Central memory CD8-positive, alpha-beta T cell (primary cell): ENCODE results near the gene VWA5B2.
A peak's percentile ranks its signal among the peaks of the same experiment; 100 is the strongest.

Source experiments
- ATAC-seq: fragments of 150-1000 bp; cut with Tn5 transposase; replicated peaks from 2 replicates; pipeline ENCODE4 v1.10.0; 2022; ENCODE audit warnings: mild to moderate bottlenecking, moderate FRiP score, moderate number of reproducible peaks; ENCODE audit not compliant: poor library complexity, severe bottlenecking; ENCODE audit errors: extremely low read depth
- DNase-seq, 2 donors: peaks; one replicate each; pipeline ENCODE4 v3.0.0; 2021; ENCODE audit warnings: low spot score in 2 of 2
- H3K27ac Mint-ChIP-seq: one replicate; pipeline ENCODE4 v1.8.0; 2022; ENCODE audit warnings: low read depth, mild to moderate bottlenecking, moderate library complexity, mixed read lengths
- H3K27me3 Mint-ChIP-seq: one replicate; pipeline ENCODE4 v1.8.0; 2022; ENCODE audit warnings: mixed read lengths
- H3K36me3 Mint-ChIP-seq: one replicate; pipeline ENCODE4 v1.8.0; 2022; ENCODE audit warnings: mild to moderate bottlenecking, moderate library complexity, mixed read lengths; ENCODE audit not compliant: insufficient read depth
- H3K4me1 Mint-ChIP-seq: one replicate; pipeline ENCODE4 v1.8.0; 2022; ENCODE audit warnings: mixed read lengths
- H3K4me3 Mint-ChIP-seq: one replicate; pipeline ENCODE4 v1.8.0; 2022; ENCODE audit warnings: mild to moderate bottlenecking, moderate library complexity, mixed read lengths
- H3K9me3 Mint-ChIP-seq: one replicate; pipeline ENCODE4 v1.8.0; 2022; ENCODE audit warnings: mixed read lengths

The VWA5B2 gene

DNA sequence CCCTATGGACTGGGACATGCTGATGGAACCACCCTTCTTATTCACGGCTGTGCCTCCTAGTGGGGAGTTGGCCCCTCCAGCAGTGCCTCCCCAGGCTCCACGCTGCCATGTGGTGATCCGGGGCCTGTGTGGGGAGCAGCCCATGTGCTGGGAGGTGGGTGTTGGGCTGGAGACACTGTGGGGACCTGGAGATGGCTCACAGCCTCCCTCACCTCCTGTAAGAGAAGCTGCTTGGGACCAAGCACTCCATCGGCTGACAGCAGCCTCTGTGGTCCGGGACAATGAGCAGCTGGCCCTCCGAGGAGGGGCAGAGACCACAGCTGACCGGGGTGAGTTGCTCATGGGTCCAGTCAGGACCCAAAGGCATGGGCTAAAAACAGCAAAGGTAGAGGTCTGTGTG, 10.3 kb downstream of the VWA5B2 start:
- H3K9me3 Mint-ChIP-seq = no peaks in the 10 kb centered on the region
- no peak overlapping the region for H3K4me3 Mint-ChIP-seq
- DNase-seq (no peak), ATAC-seq (no peak)
- peaks cover 9% of the 10 kb centered on the region for H3K36me3 Mint-ChIP-seq
- no peaks in the 10 kb centered on the region for H3K4me1 Mint-ChIP-seq
- H3K27me3 Mint-ChIP-seq = no peaks in the 10 kb centered on the region
- H3K27ac Mint-ChIP-seq = no peak overlapping the region

DNA sequence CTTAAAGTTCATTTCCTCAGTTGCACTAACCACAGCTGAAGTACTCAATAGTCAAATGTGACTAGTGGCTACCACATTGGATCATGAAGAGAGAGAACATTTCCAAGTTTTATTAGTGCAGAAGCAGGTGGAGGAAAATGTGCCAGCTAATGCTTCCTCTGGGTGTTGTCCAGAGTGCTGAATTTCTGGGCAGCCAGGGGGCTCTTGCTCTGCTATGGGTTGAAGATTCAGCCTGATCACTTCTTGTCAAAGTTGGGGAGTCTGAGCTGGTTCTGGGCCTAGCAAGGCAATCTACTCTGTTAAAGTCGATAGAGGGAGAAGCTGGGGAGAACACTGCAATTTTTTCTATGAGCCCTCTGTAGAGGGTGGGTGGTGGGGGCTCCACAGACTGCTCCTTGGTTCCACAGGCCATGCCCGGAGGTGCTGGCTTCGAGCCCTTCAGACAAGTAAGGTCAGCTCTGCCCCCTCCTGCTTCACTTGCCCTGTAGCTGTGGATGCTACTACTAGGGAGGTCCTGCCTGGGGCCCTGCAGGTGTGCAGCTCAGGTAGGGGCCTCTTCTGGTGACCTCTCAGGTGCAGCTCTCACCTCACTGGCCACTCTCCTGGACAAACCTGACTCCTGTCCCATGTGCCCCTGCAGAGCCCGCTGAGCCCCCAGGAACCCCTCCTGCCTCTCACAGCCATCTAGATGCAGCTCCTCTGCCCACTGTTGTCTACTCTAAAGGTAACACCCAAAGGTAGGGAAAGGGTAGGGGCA, 11.2 kb downstream of the VWA5B2 start:
- no peaks in the 10 kb centered on the region for H3K27me3 Mint-ChIP-seq
- no peak overlapping the region for H3K4me3 Mint-ChIP-seq
- no peaks in the 10 kb centered on the region for H3K4me1 Mint-ChIP-seq
- DNase-seq = no peak
- no peaks in the 10 kb centered on the region for H3K9me3 Mint-ChIP-seq
- no peak for ATAC-seq
- H3K36me3 Mint-ChIP-seq = peaks cover 13% of the 10 kb centered on the region
- H3K27ac Mint-ChIP-seq = no peak overlapping the region

DNA sequence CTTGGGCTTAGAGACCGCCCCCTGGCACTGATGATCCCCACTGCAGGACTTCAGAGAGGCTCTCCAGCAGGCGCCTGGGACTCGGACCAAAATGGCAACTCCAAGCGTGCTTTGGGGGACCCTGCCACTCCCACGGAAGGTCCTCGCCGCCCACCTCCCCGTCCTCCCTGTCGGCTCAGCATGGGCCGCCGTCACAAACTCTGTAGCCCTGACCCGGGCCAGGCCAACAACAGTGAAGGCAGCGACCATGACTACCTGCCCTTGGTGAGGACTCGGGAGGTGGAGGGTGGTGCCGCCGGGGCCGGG, 11.7 kb downstream of the VWA5B2 start:
- no peaks in the 10 kb centered on the region for H3K9me3 Mint-ChIP-seq
- peaks cover 4% of the 10 kb centered on the region for H3K4me1 Mint-ChIP-seq
- H3K36me3 Mint-ChIP-seq = peaks cover 17% of the 10 kb centered on the region
- ATAC-seq (no peak), DNase-seq (no peak)
- no peak overlapping the region for H3K4me3 Mint-ChIP-seq
- H3K27ac Mint-ChIP-seq = no peak overlapping the region
- H3K27me3 Mint-ChIP-seq = no peaks in the 10 kb centered on the region

DNA sequence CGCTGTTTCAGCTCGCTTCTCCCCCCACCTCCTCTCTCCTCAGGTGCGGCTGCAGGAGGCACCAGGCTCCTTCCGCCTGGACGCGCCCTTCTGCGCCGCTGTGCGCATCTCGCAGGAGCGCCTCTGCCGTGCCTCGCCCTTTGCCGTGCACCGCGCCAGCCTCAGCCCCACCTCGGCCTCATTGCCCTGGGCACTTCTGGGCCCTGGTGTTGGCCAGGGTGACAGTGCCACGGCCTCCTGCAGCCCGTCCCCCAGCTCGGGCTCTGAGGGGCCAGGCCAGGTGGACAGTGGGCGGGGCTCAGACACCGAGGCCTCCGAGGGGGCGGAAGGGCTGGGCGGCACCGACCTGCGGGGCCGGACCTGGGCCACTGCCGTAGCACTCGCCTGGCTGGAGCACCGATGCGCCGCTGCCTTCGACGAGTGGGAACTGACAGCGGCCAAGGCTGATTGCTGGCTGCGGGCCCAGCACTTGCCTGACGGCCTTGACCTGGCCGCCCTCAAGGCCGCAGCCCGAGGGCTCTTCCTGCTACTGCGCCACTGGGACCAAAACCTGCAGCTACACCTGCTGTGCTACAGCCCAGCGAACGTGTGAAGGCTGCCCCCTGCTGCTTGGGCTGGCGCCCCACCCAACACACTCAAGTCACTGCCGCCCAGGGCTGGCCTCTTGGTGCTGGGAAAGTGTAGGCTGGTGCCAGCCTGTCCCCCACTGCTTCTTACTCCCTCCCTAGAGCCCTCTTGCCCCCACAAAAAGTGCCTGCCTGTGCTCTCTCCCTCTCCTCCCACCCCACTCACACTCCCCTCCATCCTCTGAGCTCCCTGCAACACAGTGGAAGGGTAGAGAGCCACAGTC, 12.3 kb downstream of the VWA5B2 start:
- H3K27me3 Mint-ChIP-seq = no peaks in the 10 kb centered on the region
- peaks cover 18% of the 10 kb centered on the region for H3K36me3 Mint-ChIP-seq
- peaks cover 9% of the 10 kb centered on the region for H3K4me1 Mint-ChIP-seq
- H3K9me3 Mint-ChIP-seq = no peaks in the 10 kb centered on the region
- no peak overlapping the region for H3K4me3 Mint-ChIP-seq
- H3K27ac Mint-ChIP-seq = no peak overlapping the region
- DNase-seq (no peak), ATAC-seq (no peak)

DNA sequence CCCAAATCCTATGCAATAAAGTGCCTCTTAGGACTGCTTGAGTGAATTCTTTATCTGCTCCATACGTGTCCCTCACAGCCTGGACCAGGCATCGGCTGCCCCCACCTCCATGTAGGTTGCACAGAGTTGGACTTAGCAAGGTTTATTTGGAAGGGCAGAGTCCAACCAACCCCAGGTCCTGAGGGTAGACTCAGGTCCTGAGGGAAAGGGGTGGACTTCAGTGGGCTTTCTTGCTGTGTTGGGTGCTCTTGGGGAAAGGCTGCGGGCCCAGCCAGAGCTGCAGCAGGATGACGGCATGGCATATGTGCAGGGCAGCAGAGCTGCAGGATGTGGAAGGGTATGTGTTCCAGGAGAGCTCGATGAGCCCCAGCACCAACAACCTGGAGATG, 12.9 kb downstream of the VWA5B2 start:
- ATAC-seq (no peak), DNase-seq (no peak)
- H3K4me1 Mint-ChIP-seq = peaks cover 9% of the 10 kb centered on the region
- H3K27me3 Mint-ChIP-seq = no peaks in the 10 kb centered on the region
- H3K27ac Mint-ChIP-seq = no peak overlapping the region
- H3K36me3 Mint-ChIP-seq = peaks cover 18% of the 10 kb centered on the region
- no peaks in the 10 kb centered on the region for H3K9me3 Mint-ChIP-seq
- no peak overlapping the region for H3K4me3 Mint-ChIP-seq

DNA sequence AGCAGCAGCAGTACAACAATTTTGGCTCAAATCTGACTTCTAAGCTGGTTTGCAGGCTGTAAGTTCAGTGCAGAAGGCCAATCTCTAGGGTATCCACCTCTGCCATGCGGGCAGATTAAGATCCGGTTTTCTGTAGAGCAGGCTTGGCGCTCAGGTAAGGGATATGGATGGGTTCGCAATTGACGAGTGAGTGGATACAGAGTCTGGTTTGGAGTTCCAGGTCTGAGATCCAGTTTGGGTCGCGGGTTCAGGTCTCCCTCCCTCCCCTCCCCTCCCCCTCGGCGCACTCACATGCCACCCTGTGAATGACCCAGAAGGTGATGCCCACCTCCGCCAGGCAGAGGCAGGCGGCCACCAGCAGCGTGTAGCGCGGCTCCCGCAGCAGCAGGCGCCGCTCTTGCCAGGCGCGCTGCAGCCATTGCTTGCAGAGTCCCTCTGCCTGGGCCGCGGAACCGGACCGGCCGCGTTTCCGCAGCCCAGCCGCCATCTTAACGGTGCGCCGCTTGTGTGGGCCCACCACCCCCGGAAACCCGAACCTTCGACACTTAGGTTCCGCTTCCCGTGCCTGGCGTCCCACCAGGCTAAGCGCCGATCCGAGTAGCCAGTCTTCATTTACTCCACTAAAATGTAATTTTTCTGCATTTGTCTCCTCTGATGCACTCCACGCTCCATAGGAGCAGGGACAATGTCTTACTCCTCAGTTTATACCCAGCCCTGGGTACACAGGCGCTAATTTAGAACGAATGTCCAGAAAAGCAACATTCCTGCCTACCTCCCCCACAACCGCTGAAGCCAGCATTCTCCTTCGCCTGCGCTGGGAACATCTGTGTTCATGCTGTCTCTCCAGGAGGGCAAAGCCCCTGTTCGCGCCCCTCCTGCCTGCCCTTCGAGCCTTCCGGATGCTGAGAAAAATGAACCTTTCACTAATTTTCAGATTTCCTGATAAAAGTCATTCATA, 19.3 kb downstream of the VWA5B2 start, which contains the start of gene ALG3:
Gene ALG3, minus strand, starts transcription at position 509 of the 958 bp plus-strand sequence. Its CDS starts 22 bp downstream, at position 487.
- ATAC-seq (peak; percentile 54), DNase-seq (peak; percentile 79 to 82)
- H3K4me3 Mint-ChIP-seq = peak within 1 kb of the TSS; percentile 96
- H3K4me1 Mint-ChIP-seq = peaks cover 22% of the 10 kb centered on the region
- H3K36me3 Mint-ChIP-seq = peaks cover 22% of the 10 kb centered on the region
- no peaks in the 10 kb centered on the region for H3K9me3 Mint-ChIP-seq
- H3K27ac Mint-ChIP-seq = peak within 1 kb of the TSS; percentile 96
- no peaks in the 10 kb centered on the region for H3K27me3 Mint-ChIP-seq

DNA sequence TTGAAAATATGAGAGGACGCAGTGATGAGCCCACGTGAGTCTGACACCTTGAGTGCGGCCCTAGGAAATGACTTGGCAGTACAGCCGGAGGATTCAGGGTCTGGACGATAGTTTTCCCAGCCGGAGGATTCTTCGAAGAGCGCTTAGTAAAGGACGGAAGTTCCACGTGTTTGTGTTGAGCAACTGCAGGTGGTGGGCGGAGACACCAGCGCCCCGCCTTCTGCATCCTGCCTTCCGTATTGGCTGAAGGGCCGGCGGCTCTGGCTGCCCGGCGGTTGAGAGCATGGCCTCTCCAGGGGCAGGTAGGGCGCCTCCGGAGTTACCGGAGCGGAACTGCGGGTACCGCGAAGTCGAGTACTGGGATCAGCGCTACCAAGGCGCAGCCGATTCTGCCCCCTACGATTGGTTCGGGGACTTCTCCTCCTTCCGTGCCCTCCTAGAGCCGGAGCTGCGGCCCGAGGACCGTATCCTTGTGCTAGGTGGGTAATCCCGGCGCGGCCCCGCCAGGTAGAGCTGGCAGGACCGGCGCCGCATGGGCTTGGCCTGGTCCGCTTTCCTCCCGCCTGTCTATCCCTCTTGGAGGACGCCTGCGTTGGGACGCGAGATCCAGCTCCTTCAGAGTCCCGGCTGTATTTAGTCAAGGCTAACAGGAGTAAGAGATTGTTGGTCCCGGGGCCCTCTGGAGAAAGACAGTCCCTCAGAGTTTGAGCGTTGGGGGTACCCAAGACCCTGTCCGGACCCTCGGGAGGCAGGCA, 20.2 kb downstream of the VWA5B2 start, which contains the start of gene EEF1AKMT4:
Gene EEF1AKMT4, plus strand, starts transcription at position 261 of the 755 bp plus-strand sequence. Its CDS starts 23 bp downstream, at position 284.
- peak within 1 kb of the TSS; percentile 96 for H3K4me3 Mint-ChIP-seq

DNA sequence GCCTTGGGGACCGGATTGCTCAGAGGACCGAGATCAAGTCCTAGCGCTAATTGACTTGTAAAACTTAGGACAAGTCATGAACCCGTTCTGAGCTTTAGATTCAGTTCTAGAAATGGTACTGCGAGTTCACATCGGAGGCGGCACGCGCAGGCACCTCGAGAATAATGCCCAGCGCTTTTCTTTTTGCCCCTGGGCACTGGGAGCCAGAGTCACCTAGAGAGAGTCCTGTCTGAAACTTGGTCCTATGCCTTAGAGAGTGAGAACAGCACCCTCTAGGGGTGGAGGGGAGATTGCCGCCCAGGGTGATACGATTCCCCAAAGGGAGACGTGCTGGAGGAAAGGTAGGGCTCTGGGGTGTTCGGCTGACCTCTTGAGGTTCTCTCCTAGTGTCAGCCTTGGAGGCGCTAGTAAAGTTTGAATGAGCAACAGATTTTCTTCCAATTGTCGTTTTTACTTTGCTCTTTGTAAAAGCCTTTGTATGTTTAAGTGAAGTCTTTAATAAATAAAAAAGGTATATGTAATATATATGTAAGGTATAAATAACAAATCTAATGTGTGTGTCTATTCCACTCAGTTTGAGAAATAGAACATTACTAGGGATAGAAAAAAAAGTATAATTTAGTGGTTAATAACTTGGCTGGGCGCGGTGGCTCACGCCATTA, 20.9 kb downstream of the VWA5B2 start:
- peak; percentile 82 to 88 for DNase-seq
- no peaks in the 10 kb centered on the region for H3K9me3 Mint-ChIP-seq
- H3K4me3 Mint-ChIP-seq = peak overlapping the region; percentile 96
- H3K27ac Mint-ChIP-seq = peak overlapping the region; percentile 96
- peak; percentile 73 for ATAC-seq
- no peaks in the 10 kb centered on the region for H3K27me3 Mint-ChIP-seq
- H3K36me3 Mint-ChIP-seq = peaks cover 15% of the 10 kb centered on the region
- H3K4me1 Mint-ChIP-seq = peaks cover 22% of the 10 kb centered on the region

More for the DNA sequence above, 20.2 kb downstream of the VWA5B2 start, which contains the start of gene EEF1AKMT4:
- Mint-ChIP-seq H3K36me3 (peaks cover 19% of the 10 kb centered on the region), H3K9me3 (no peaks in the 10 kb centered on the region), H3K27me3 (no peaks in the 10 kb centered on the region), H3K4me1 (peaks cover 22% of the 10 kb centered on the region), H3K27ac (peak within 1 kb of the TSS; percentile 96)
- ATAC-seq (peak; percentile 89), DNase-seq (peak; percentile 91)

DNA sequence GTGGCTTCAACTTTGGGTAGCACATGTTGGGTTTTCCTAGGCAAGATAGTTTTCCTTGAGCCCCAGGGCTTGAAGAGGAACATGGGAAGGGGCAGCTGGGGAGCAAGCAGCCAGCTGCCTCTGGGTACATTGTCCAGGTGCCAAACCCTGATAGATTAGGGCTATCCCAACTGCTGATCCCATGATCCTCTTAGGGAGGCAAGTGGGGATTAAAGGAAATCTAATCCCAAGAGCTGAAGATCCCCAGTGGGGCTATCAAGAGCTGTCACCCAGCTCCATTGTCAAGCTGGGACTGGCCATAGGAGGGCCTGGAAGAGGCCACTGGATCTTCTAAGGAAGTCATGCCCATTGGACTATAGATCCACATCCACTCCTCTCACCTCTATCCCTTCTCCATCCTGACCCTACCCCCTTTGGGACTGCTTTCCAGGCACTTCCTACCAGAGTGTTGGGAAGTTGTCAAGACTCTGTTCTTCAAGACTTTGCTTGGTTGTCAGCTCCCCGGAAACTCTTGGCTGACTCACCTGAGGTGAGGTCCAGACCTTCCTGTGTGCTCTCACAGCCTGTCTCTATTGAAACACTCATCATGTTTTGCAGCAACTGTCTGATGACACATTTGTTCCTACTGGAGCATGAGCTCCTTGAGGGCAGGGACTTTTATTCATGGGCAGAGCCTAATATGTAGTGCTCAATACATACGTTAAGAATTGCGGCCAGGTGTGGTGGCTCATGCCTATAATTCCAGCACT, 26.1 kb downstream of the VWA5B2 start:
- H3K27me3 Mint-ChIP-seq = no peaks in the 10 kb centered on the region

DNA sequence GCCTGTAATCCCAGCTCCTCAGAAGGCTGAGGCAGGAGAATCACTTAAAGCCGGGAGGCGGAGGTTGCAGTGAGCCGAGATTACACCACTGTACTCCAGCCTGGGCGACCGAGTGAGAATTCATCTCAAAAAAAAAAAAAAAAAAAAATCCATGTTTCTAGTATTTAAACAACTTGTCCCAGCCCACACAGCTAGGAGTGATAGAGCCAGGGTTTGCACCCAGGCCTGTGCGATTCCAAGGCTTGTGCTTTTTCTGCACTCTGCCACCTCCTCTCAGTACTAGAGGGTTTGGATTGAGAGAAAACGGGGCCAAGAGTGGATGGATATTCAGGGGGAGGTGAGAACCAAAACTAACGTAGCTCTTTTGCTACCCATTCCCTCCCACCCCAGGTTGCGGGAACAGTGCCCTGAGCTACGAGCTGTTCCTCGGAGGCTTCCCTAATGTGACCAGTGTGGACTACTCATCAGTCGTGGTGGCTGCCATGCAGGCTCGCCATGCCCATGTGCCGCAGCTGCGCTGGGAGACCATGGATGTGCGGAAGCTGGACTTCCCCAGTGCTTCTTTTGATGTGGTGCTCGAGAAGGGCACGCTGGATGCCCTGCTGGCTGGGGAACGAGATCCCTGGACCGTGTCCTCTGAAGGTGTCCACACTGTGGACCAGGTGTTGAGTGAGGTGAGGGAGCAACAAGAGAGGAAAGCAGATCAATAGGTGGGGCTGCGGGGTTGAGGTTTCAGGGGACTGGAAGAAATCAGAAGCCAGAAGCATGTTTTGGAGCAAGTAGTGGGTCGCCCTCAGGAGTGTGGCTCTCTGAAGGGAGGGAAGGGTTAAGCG, 27.9 kb downstream of the VWA5B2 start:
- DNase-seq = no peak
- Mint-ChIP-seq H3K27ac (no peak overlapping the region), H3K27me3 (no peaks in the 10 kb centered on the region), H3K4me3 (no peak overlapping the region), H3K4me1 (peaks cover 19% of the 10 kb centered on the region), H3K36me3 (peaks cover 7% of the 10 kb centered on the region), H3K9me3 (no peaks in the 10 kb centered on the region)
- no peak for ATAC-seq

More for the DNA sequence above, 26.1 kb downstream of the VWA5B2 start:
- Mint-ChIP-seq H3K4me3 (no peak overlapping the region), H3K36me3 (peaks cover 5% of the 10 kb centered on the region), H3K4me1 (peaks cover 9% of the 10 kb centered on the region), H3K27ac (no peak overlapping the region), H3K9me3 (no peaks in the 10 kb centered on the region)
- DNase-seq = no peak
- ATAC-seq = no peak
